HEK293 (cell line): ENCODE measurements around the gene PRKG1.

Experiments used
- ATF2 ChIP-seq: fragments of 450-650 bp; formaldehyde crosslinking; IDR thresholded peaks from 2 replicates; pipeline ENCODE4 v1.5.1; 2016; ENCODE audit warnings: missing biosample characterization, missing genetic modification characterization, low read depth
- GLI2 ChIP-seq: fragments of 450-650 bp; formaldehyde crosslinking; IDR thresholded peaks from 2 replicates; pipeline ENCODE4; 2017; ENCODE audit warnings: missing biosample characterization, missing genetic modification characterization, low read depth, borderline replicate concordance
- GLI4 ChIP-seq: fragments of 450-650 bp; formaldehyde crosslinking; IDR thresholded peaks from 2 replicates; pipeline ENCODE4 v1.5.1; 2016; ENCODE audit warnings: missing biosample characterization, missing genetic modification characterization
- HOXD13 ChIP-seq: sonication (generic); formaldehyde crosslinking; IDR thresholded peaks from 2 replicates; pipeline ENCODE4 v1.8.0; 2022; ENCODE audit warnings: missing genetic modification reagents, borderline replicate concordance
- MYNN ChIP-seq: fragments of 450-650 bp; formaldehyde crosslinking; IDR thresholded peaks from 2 replicates; pipeline ENCODE4 v1.5.1; 2016; ENCODE audit warnings: missing biosample characterization, missing genetic modification characterization, borderline replicate concordance
- ZBTB11 ChIP-seq: fragments of 450-650 bp; formaldehyde crosslinking; conservative IDR thresholded peaks from 2 replicates; pipeline ENCODE4 v1.5.1; 2016; ENCODE audit warnings: low read depth, missing biosample characterization, missing genetic modification characterization
- ZBTB20 ChIP-seq: fragments of 450-650 bp; formaldehyde crosslinking; IDR thresholded peaks from 2 replicates; pipeline ENCODE4 v1.5.1; 2016; ENCODE audit warnings: missing biosample characterization, missing genetic modification characterization
- ZNF140 ChIP-seq: fragments of 450-650 bp; formaldehyde crosslinking; IDR thresholded peaks from 2 replicates; pipeline ENCODE4 v1.5.1; 2016; ENCODE audit warnings: missing biosample characterization, missing genetic modification characterization
- ZNF175 ChIP-seq: fragments of 450-650 bp; formaldehyde crosslinking; IDR thresholded peaks from 2 replicates; pipeline ENCODE4 v1.5.1; 2016; ENCODE audit warnings: missing biosample characterization, missing genetic modification characterization
- ZNF19 ChIP-seq: fragments of 450-650 bp; formaldehyde crosslinking; IDR thresholded peaks from 2 replicates; pipeline ENCODE4; 2016; ENCODE audit warnings: missing biosample characterization, missing genetic modification characterization, low read depth
- ZNF211 ChIP-seq: fragments of 450-650 bp; formaldehyde crosslinking; IDR thresholded peaks from 2 replicates; pipeline ENCODE4 v1.5.1; 2016; ENCODE audit warnings: low read depth, missing biosample characterization, missing genetic modification characterization
- ZNF221 ChIP-seq: fragments of 450-650 bp; formaldehyde crosslinking; IDR thresholded peaks from 2 replicates; pipeline ENCODE4 v1.5.1; 2017; ENCODE audit warnings: missing biosample characterization, missing genetic modification characterization, borderline replicate concordance
- ZNF274 ChIP-seq, 2 experiments: fragments of 200-500 bp in 1 of 2; fragments of 450-650 bp in 1 of 2; sonication (Bioruptor generic) in 1 of 2; formaldehyde crosslinking in 1 of 2; IDR thresholded peaks; 2 replicates each; pipeline versions ENCODE4 v1.5.1 to v1.6.1; 2014 to 2016; ENCODE audit warnings: borderline replicate concordance in 1 of 2, inconsistent platforms in 1 of 2, low read length in 1 of 2, missing biosample characterization in 1 of 2, missing genetic modification characterization in 1 of 2
- ZNF354C ChIP-seq: fragments of 450-650 bp; formaldehyde crosslinking; IDR thresholded peaks from 2 replicates; pipeline ENCODE4 v1.5.1; 2016; ENCODE audit warnings: missing biosample characterization, missing genetic modification characterization, low read depth, borderline replicate concordance
- ZNF362 ChIP-seq: fragments of 450-650 bp; formaldehyde crosslinking; IDR thresholded peaks from 2 replicates; pipeline ENCODE4 v1.5.1; 2016; ENCODE audit warnings: missing biosample characterization, missing genetic modification characterization
- ZNF37A ChIP-seq: fragments of 450-650 bp; IDR thresholded peaks from 2 replicates; pipeline ENCODE4 v1.5.1; 2018; ENCODE audit warnings: missing biosample characterization, missing genetic modification characterization
- ZNF404 ChIP-seq: fragments of 450-650 bp; formaldehyde crosslinking; IDR thresholded peaks from 2 replicates; pipeline ENCODE4 v1.5.1; 2017; ENCODE audit warnings: missing biosample characterization, missing genetic modification characterization
- ZNF530 ChIP-seq: fragments of 450-650 bp; formaldehyde crosslinking; IDR thresholded peaks from 2 replicates; pipeline ENCODE4 v1.5.1; 2016; ENCODE audit warnings: low read depth, missing biosample characterization, missing genetic modification characterization
- ZNF560 ChIP-seq: fragments of 450-650 bp; formaldehyde crosslinking; IDR thresholded peaks from 2 replicates; pipeline ENCODE4 v1.5.1; 2017; ENCODE audit warnings: missing biosample characterization, missing genetic modification characterization, borderline replicate concordance
- ZNF561 ChIP-seq: fragments of 450-650 bp; IDR thresholded peaks from 2 replicates; pipeline ENCODE4 v1.5.1; 2018; ENCODE audit warnings: missing biosample characterization, missing genetic modification characterization, borderline replicate concordance
- ZNF571 ChIP-seq: fragments of 450-650 bp; formaldehyde crosslinking; IDR thresholded peaks from 2 replicates; pipeline ENCODE4 v1.5.0; 2017; ENCODE audit warnings: missing biosample characterization, missing genetic modification characterization
- ZNF600 ChIP-seq: fragments of 450-650 bp; formaldehyde crosslinking; IDR thresholded peaks from 2 replicates; pipeline ENCODE4 v1.5.1; 2016; ENCODE audit warnings: missing biosample characterization, missing genetic modification characterization
- ZNF660 ChIP-seq: fragments of 450-650 bp; IDR thresholded peaks from 2 replicates; pipeline ENCODE4 v1.5.1; 2018; ENCODE audit warnings: missing biosample characterization, mild to moderate bottlenecking, missing genetic modification characterization
- ZNF777 ChIP-seq: fragments of 450-650 bp; formaldehyde crosslinking; IDR thresholded peaks from 2 replicates; pipeline ENCODE4 v1.5.1; 2017; ENCODE audit warnings: missing biosample characterization, missing genetic modification characterization, borderline replicate concordance
- ZNF791 ChIP-seq: fragments of 450-650 bp; formaldehyde crosslinking; IDR thresholded peaks from 2 replicates; pipeline ENCODE4 v1.5.1; 2016; ENCODE audit warnings: missing biosample characterization, missing genetic modification characterization
- ZNF792 ChIP-seq: fragments of 450-650 bp; formaldehyde crosslinking; IDR thresholded peaks from 2 replicates; pipeline ENCODE4 v1.5.1; 2016; ENCODE audit warnings: missing biosample characterization, missing genetic modification characterization
- ZSCAN4 ChIP-seq: fragments of 450-650 bp; formaldehyde crosslinking; IDR thresholded peaks from 2 replicates; pipeline ENCODE4 v1.5.1; 2017; ENCODE audit warnings: missing biosample characterization, missing genetic modification characterization
- TF ChIP-seq, protein P1 (sequence below): fragments of 450-650 bp; formaldehyde crosslinking; IDR thresholded peaks from 2 replicates; pipeline ENCODE4 v1.5.1; 2016; ENCODE audit warnings: missing biosample characterization, missing genetic modification characterization
- TF ChIP-seq, protein P2 (sequence below): fragments of 450-650 bp; formaldehyde crosslinking; IDR thresholded peaks from 2 replicates; pipeline ENCODE4 v1.5.1; 2016; ENCODE audit warnings: missing biosample characterization, missing genetic modification characterization

The PRKG1 gene

GRCh38 chr10:51244748-51245490 lies 170.6 kb downstream of the PRKG1 start (continued):
- no peak for TF ChIP-seq ZNF175 (tag by site-specific recombination)
- TF ChIP-seq ZNF561: no peak
- TF ChIP-seq ZNF221 (tag by site-specific recombination): no peak
- TF ChIP-seq ZNF660 (tag by site-specific recombination): 0 out of 2 replicates have a peak, but pooled peaks have one; percentile 32
- no peak for TF ChIP-seq ZNF362
- no peak for TF ChIP-seq ZNF274 (IDR thresholded peaks at IDR 0.05; ENCODE audit: low read length)
- no peak for TF ChIP-seq ZNF274 (tag by site-specific recombination; IDR thresholded peaks at IDR 0.05; ENCODE audit: borderline replicate concordance)
- TF ChIP-seq ZNF792 (tag by site-specific recombination): no peak
- TF ChIP-seq, protein P1, sequence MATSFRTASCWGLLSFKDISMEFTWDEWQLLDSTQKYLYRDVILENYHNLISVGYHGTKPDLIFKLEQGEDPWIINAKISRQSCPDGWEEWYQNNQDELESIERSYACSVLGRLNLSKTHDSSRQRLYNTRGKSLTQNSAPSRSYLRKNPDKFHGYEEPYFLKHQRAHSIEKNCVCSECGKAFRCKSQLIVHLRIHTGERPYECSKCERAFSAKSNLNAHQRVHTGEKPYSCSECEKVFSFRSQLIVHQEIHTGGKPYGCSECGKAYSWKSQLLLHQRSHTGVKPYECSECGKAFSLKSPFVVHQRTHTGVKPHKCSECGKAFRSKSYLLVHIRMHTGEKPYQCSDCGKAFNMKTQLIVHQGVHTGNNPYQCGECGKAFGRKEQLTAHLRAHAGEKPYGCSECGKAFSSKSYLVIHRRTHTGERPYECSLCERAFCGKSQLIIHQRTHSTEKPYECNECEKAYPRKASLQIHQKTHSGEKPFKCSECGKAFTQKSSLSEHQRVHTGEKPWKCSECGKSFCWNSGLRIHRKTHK (tag by site-specific recombination): no peak
- no peak for TF ChIP-seq ZNF19 (tag by site-specific recombination)
- no peak for TF ChIP-seq ZNF571 (tag by site-specific recombination)
- TF ChIP-seq ZNF140: no peak
- no peak for TF ChIP-seq MYNN (tag by site-specific recombination)
- TF ChIP-seq ZNF560 (tag by site-specific recombination): no peak
- no peak for TF ChIP-seq ZNF791 (tag by site-specific recombination)
- no peak for TF ChIP-seq ATF2 (tag by site-specific recombination)
- no peak for TF ChIP-seq ZNF354C (tag by site-specific recombination)
- no peak for TF ChIP-seq GLI4 (tag by site-specific recombination)
- TF ChIP-seq ZNF530 (tag by site-specific recombination): no peak
- no peak for TF ChIP-seq ZNF37A (tag by site-specific recombination)
- no peak for TF ChIP-seq ZNF211 (tag by site-specific recombination)
- TF ChIP-seq GLI2 (tag by site-specific recombination): no peak
- TF ChIP-seq ZBTB20 (tag by site-specific recombination): 0 out of 2 replicates have a peak, but pooled peaks have one; percentile 41
- TF ChIP-seq ZSCAN4 (tag by site-specific recombination): no peak
- no peak for TF ChIP-seq HOXD13 (CRISPR knock-in tag)
- no peak for TF ChIP-seq ZNF404
- peak; percentile 88 for TF ChIP-seq ZNF600 (tag by site-specific recombination)
- TF ChIP-seq ZNF777: no peak
- TF ChIP-seq, protein P2, sequence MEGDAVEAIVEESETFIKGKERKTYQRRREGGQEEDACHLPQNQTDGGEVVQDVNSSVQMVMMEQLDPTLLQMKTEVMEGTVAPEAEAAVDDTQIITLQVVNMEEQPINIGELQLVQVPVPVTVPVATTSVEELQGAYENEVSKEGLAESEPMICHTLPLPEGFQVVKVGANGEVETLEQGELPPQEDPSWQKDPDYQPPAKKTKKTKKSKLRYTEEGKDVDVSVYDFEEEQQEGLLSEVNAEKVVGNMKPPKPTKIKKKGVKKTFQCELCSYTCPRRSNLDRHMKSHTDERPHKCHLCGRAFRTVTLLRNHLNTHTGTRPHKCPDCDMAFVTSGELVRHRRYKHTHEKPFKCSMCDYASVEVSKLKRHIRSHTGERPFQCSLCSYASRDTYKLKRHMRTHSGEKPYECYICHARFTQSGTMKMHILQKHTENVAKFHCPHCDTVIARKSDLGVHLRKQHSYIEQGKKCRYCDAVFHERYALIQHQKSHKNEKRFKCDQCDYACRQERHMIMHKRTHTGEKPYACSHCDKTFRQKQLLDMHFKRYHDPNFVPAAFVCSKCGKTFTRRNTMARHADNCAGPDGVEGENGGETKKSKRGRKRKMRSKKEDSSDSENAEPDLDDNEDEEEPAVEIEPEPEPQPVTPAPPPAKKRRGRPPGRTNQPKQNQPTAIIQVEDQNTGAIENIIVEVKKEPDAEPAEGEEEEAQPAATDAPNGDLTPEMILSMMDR (tag by site-specific recombination): no peak
- TF ChIP-seq ZBTB11 (tag by site-specific recombination): no peak
